SIG-M5 (cell line): Measurements from ENCODE around the gene ZDHHC14.
"Not testable (repeated sequence)": the region's sequence is repeated elsewhere in the genome, so short reads cannot be mapped to it uniquely, and the experiment has no call there.

Experiments used
- DNase-seq: peaks from one replicate; lab custom pipeline; 2025; lab: John Stamatoyannopoulos, UW

ZDHHC14 gene

GRCh38 chr6:157467339-157467738 lies 86.3 kb downstream of the ZDHHC14 start:
- DNase-seq, result not testable (repeated sequence)

- no peak for DNase-seq
These were observed 87.1 kb downstream of the ZDHHC14 start for GRCh38 chr6:157468054-157468453.

- DNase-seq, result no peak
These were observed 87.6 kb downstream of the ZDHHC14 start for GRCh38 chr6:157468574-157468973.

- DNase-seq, result no peak
These were observed 88.4 kb downstream of the ZDHHC14 start for GRCh38 chr6:157469378-157469777.

GRCh38 chr6:157471077-157471686 lies 90.2 kb downstream of the ZDHHC14 start:
- no peak for DNase-seq

- DNase-seq, result no peak
These were observed 91.1 kb downstream of the ZDHHC14 start for GRCh38 chr6:157471895-157472686.

GRCh38 chr6:157476797-157477196 lies 95.8 kb downstream of the ZDHHC14 start:
- no peak for DNase-seq

GRCh38 chr6:157478926-157479325 lies 97.9 kb downstream of the ZDHHC14 start:
- no peak for DNase-seq

GRCh38 chr6:157479464-157480303 lies 98.7 kb downstream of the ZDHHC14 start:
- no peak for DNase-seq

- no peak for DNase-seq
These were observed 100.3 kb downstream of the ZDHHC14 start for GRCh38 chr6:157481189-157481864.

GRCh38 chr6:157481865-157482249 lies 100.9 kb downstream of the ZDHHC14 start:
- no peak for DNase-seq

- no peak for DNase-seq
These were observed 102.8 kb downstream of the ZDHHC14 start for GRCh38 chr6:157483770-157484169.

- DNase-seq, result no peak
These were observed 103.2 kb downstream of the ZDHHC14 start for GRCh38 chr6:157484181-157484580.

- no peak for DNase-seq
These were observed 105.6 kb downstream of the ZDHHC14 start for GRCh38 chr6:157486572-157486971.

- no peak for DNase-seq
These were observed 106.3 kb downstream of the ZDHHC14 start for GRCh38 chr6:157487110-157487773.

GRCh38 chr6:157488058-157488457 lies 107.1 kb downstream of the ZDHHC14 start:
- no peak for DNase-seq

- no peak for DNase-seq
These were observed 107.7 kb downstream of the ZDHHC14 start for GRCh38 chr6:157488716-157489118.

- no peak for DNase-seq
These were observed 109.8 kb downstream of the ZDHHC14 start for GRCh38 chr6:157490611-157491269.

GRCh38 chr6:157491571-157492232 lies 110.7 kb downstream of the ZDHHC14 start:
- DNase-seq, result no peak

GRCh38 chr6:157492249-157492648 lies 111.3 kb downstream of the ZDHHC14 start:
- DNase-seq, result no peak

- DNase-seq, result no peak
These were observed 111.8 kb downstream of the ZDHHC14 start for GRCh38 chr6:157492741-157493140.
